OCI-LY3 (cell line): ENCODE results near the gene C2orf92.

Experiments
- EZH2phosphoT487 ChIP-seq: fragments of 200-600 bp; shearing (Covaris generic); IDR thresholded peaks from 2 replicates; pipeline ENCODE4 v1.6.1; 2018; ENCODE audit warnings: antibody characterized with exemption, mixed run types, low read depth
- TF ChIP-seq, protein P1 (sequence below): fragments of 200-600, 300-600 bp; sonication (generic); IDR thresholded peaks from 2 replicates; pipeline ENCODE4 v1.5.1; 2014; ENCODE audit warnings: antibody characterized with exemption, low read length, low read depth

DNA sequence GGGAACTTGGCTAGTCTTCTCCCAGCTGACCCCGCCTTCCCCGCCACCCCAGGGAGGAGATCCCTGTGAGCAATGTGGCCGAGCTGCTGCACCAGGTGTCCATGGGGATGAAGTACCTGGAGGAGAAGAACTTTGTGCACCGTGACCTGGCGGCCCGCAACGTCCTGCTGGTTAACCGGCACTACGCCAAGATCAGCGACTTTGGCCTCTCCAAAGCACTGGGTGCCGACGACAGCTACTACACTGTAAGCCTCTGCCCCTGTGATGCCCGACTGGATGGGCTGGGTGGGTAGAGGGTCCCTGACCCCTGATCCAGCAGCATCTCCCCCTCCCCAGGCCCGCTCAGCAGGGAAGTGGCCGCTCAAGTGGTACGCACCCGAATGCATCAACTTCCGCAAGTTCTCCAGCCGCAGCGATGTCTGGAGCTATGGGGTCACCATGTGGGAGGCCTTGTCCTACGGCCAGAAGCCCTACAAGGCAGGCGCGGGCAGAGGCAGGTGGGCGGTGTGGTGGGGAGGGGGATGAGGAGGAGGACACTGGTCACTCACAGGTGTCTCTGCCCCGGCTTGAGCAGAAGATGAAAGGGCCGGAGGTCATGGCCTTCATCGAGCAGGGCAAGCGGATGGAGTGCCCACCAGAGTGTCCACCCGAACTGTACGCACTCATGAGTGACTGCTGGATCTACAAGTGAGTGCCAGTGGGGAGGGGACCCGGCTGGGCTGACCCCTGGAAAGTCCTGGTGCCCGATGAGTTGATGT is 68.1 kb downstream of the C2orf92 start:
- TF ChIP-seq, protein P1, sequence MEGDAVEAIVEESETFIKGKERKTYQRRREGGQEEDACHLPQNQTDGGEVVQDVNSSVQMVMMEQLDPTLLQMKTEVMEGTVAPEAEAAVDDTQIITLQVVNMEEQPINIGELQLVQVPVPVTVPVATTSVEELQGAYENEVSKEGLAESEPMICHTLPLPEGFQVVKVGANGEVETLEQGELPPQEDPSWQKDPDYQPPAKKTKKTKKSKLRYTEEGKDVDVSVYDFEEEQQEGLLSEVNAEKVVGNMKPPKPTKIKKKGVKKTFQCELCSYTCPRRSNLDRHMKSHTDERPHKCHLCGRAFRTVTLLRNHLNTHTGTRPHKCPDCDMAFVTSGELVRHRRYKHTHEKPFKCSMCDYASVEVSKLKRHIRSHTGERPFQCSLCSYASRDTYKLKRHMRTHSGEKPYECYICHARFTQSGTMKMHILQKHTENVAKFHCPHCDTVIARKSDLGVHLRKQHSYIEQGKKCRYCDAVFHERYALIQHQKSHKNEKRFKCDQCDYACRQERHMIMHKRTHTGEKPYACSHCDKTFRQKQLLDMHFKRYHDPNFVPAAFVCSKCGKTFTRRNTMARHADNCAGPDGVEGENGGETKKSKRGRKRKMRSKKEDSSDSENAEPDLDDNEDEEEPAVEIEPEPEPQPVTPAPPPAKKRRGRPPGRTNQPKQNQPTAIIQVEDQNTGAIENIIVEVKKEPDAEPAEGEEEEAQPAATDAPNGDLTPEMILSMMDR, result no peak
- no peak for TF ChIP-seq EZH2phosphoT487
